HEK293 (cell line): Measurements from ENCODE around the gene EMP1.

Experiments
- CTCF ChIA-PET: fragments of 350-600 bp; formaldehyde crosslinking; extraction: SDS; loops from one replicate; lab custom pipeline; 2021; ENCODE audit warnings: antibody characterized with exemption; lab: Yijun Ruan, JAX
- POLR2A ChIA-PET: fragments of 300-600 bp; formaldehyde crosslinking; extraction: SDS; loops from one replicate; lab custom pipeline; 2020; ENCODE audit warnings: antibody characterized with exemption, inconsistent platforms; lab: Yijun Ruan, JAX
- H3K27ac ChIP-seq: fragments of 200-500 bp; sonication (Bioruptor generic); 2 replicates; pipeline ENCODE4 v1.5.1; 2014; ENCODE audit warnings: low read depth, low read length, control low read depth, inconsistent platforms; ENCODE audit errors: extremely low read depth
- H3K36me3 ChIP-seq, 2 experiments: fragments of 200-500 bp in 1 of 2; sonication (Bioruptor generic) in 1 of 2; 1 replicate in 1 of 2; 2 replicates in 1 of 2; pipeline ENCODE4 v1.5.1; 2014 to 2017; ENCODE audit warnings: inconsistent platforms in 2 of 2, low read length in 2 of 2; ENCODE audit not compliant: control insufficient read depth in 2 of 2, insufficient read depth in 1 of 2
- H3K4me1 ChIP-seq: fragments of 200-500 bp; sonication (Bioruptor generic); 2 replicates; pipeline ENCODE4 v1.5.1; 2014; ENCODE audit warnings: mild to moderate bottlenecking, low read length, inconsistent platforms; ENCODE audit not compliant: control insufficient read depth, insufficient read depth
- H3K4me3 ChIP-seq: 2 replicates; pipeline ENCODE4 v1.5.1; 2011; ENCODE audit warnings: low read depth, mild to moderate bottlenecking, control low read depth, low read length, moderate library complexity
- H3K9me3 ChIP-seq: fragments of 200-500 bp; sonication (Bioruptor generic); 2 replicates; pipeline ENCODE4 v1.5.1; 2014; ENCODE audit warnings: low read depth, low read length, inconsistent platforms; ENCODE audit not compliant: control insufficient read depth, insufficient read depth
- CTCF ChIP-seq: fragments of 450-650 bp; formaldehyde crosslinking; IDR thresholded peaks from 2 replicates; pipeline ENCODE4 v1.5.1; 2016; ENCODE audit warnings: missing biosample characterization, missing genetic modification characterization
- EGR2 ChIP-seq: fragments of 450-650 bp; formaldehyde crosslinking; IDR thresholded peaks from 2 replicates; pipeline ENCODE4 v1.5.1; 2016; ENCODE audit warnings: low read depth, missing biosample characterization, missing genetic modification characterization
- GLI2 ChIP-seq: fragments of 450-650 bp; formaldehyde crosslinking; IDR thresholded peaks from 2 replicates; pipeline ENCODE4; 2017; ENCODE audit warnings: missing biosample characterization, missing genetic modification characterization, low read depth, borderline replicate concordance
- KLF1 ChIP-seq: fragments of 450-650 bp; formaldehyde crosslinking; IDR thresholded peaks from 2 replicates; pipeline ENCODE4 v1.5.1; 2016; ENCODE audit warnings: missing biosample characterization, missing genetic modification characterization
- KLF10 ChIP-seq: fragments of 450-650 bp; IDR thresholded peaks from 2 replicates; pipeline ENCODE4 v1.5.1; 2018; ENCODE audit warnings: missing biosample characterization, mild to moderate bottlenecking, missing genetic modification characterization
- KLF17 ChIP-seq: fragments of 450-650 bp; formaldehyde crosslinking; IDR thresholded peaks from 2 replicates; pipeline ENCODE4 v1.5.1; 2016; ENCODE audit warnings: missing biosample characterization, missing genetic modification characterization
- MZF1 ChIP-seq: fragments of 450-650 bp; formaldehyde crosslinking; IDR thresholded peaks from 2 replicates; pipeline ENCODE4 v1.5.1; 2017; ENCODE audit warnings: missing biosample characterization, missing genetic modification characterization, borderline replicate concordance
- OSR2 ChIP-seq: fragments of 450-650 bp; formaldehyde crosslinking; IDR thresholded peaks from 2 replicates; pipeline ENCODE4 v1.5.1; 2016; ENCODE audit warnings: missing biosample characterization, missing genetic modification characterization
- PRDM1 ChIP-seq: fragments of 450-650 bp; formaldehyde crosslinking; IDR thresholded peaks from 2 replicates; pipeline ENCODE4; 2016; ENCODE audit warnings: missing biosample characterization, missing genetic modification characterization
- SETDB1 ChIP-seq: IDR thresholded peaks from one replicate; pipeline ENCODE4 v1.6.1; 2017; ENCODE audit warnings: mild to moderate bottlenecking, low read length, moderate library complexity, mixed read lengths; ENCODE audit not compliant: insufficient read length
- ZBTB20 ChIP-seq: fragments of 450-650 bp; formaldehyde crosslinking; IDR thresholded peaks from 2 replicates; pipeline ENCODE4 v1.5.1; 2016; ENCODE audit warnings: missing biosample characterization, missing genetic modification characterization
- ZNF10 ChIP-seq: fragments of 450-650 bp; formaldehyde crosslinking; IDR thresholded peaks from 2 replicates; pipeline ENCODE4 v1.5.1; 2017; ENCODE audit warnings: missing biosample characterization, missing genetic modification characterization
- ZNF155 ChIP-seq: fragments of 450-650 bp; formaldehyde crosslinking; IDR thresholded peaks from 2 replicates; pipeline ENCODE4 v1.5.1; 2016; ENCODE audit warnings: missing biosample characterization, missing genetic modification characterization
- ZNF239 ChIP-seq: fragments of 450-650 bp; formaldehyde crosslinking; IDR thresholded peaks from 2 replicates; pipeline ENCODE4 v1.5.1; 2016; ENCODE audit warnings: missing biosample characterization, missing genetic modification characterization
- ZNF292 ChIP-seq: fragments of 450-650 bp; formaldehyde crosslinking; IDR thresholded peaks from 2 replicates; pipeline ENCODE4 v1.5.1; 2016; ENCODE audit warnings: low read depth, missing biosample characterization, missing genetic modification characterization, borderline replicate concordance
- ZNF311 ChIP-seq: fragments of 450-650 bp; formaldehyde crosslinking; IDR thresholded peaks from 2 replicates; pipeline ENCODE4 v1.5.1; 2017; ENCODE audit warnings: missing biosample characterization, missing genetic modification characterization, borderline replicate concordance
- ZNF433 ChIP-seq: fragments of 450-650 bp; formaldehyde crosslinking; IDR thresholded peaks from 2 replicates; pipeline ENCODE4 v1.5.1; 2016; ENCODE audit warnings: missing biosample characterization, missing genetic modification characterization, low read depth
- ZNF623 ChIP-seq: fragments of 450-650 bp; formaldehyde crosslinking; IDR thresholded peaks from 2 replicates; pipeline ENCODE4 v1.5.1; 2016; ENCODE audit warnings: missing biosample characterization, missing genetic modification characterization
- ZNF645 ChIP-seq: fragments of 450-650 bp; formaldehyde crosslinking; IDR thresholded peaks from 2 replicates; pipeline ENCODE4; 2016; ENCODE audit warnings: missing biosample characterization, missing genetic modification characterization
- ZNF654 ChIP-seq: fragments of 450-650 bp; formaldehyde crosslinking; IDR thresholded peaks from 2 replicates; pipeline ENCODE4 v1.5.1; 2016; ENCODE audit warnings: low read depth, missing biosample characterization, missing genetic modification characterization
- ZNF677 ChIP-seq: fragments of 450-650 bp; IDR thresholded peaks from 2 replicates; pipeline ENCODE4 v1.5.0; 2018; ENCODE audit warnings: missing biosample characterization, mild to moderate bottlenecking, missing genetic modification characterization, moderate library complexity
- ZNF747 ChIP-seq: fragments of 450-650 bp; formaldehyde crosslinking; IDR thresholded peaks from 2 replicates; pipeline ENCODE4 v1.5.1; 2016; ENCODE audit warnings: missing biosample characterization, missing genetic modification characterization
- ZNF843 ChIP-seq: fragments of 450-650 bp; formaldehyde crosslinking; IDR thresholded peaks from 2 replicates; pipeline ENCODE4 v1.5.1; 2016; ENCODE audit warnings: missing biosample characterization, missing genetic modification characterization

Gene EMP1

GRCh38 chr12:13233830-13234641, 37.5 kb downstream of the EMP1 start:
- CTCF ChIA-PET: interaction anchor here (0.6 to 3.0 kb wide), 13 partner anchors 7 to 333 kb away, joined by 3 to 30 read pairs (median 4); no protein-coding TSS in a partner anchor
- H3K9me3 ChIP-seq: no peaks in the 10 kb centered on the region
- TF ChIP-seq CTCF (peak; percentile 14; the same call in 1 of the 2 replicates), ZNF843 (tag by site-specific recombination) (no peak), ZNF654 (tag by site-specific recombination) (peak; percentile 60)
- TF ChIP-seq, all 188 proteins: peak for 2
- no peak overlapping the region for H3K4me3 ChIP-seq
- no peaks in the 10 kb centered on the region for H3K4me1 ChIP-seq
- no peak overlapping the region for H3K27ac ChIP-seq
- POLR2A ChIA-PET: no interaction called here
- H3K36me3 ChIP-seq: no peaks in the 10 kb centered on the region

GRCh38 chr12:13238204-13238603, 41.7 kb downstream of the EMP1 start:
- Histone ChIP-seq H3K4me3 (no peak overlapping the region), H3K9me3 (no peaks in the 10 kb centered on the region)
- CTCF ChIA-PET: interaction anchor here (1.2 kb wide), 1 partner anchor 26 kb away, joined by 3 read pairs; no protein-coding TSS in a partner anchor
- TF ChIP-seq ZNF311: no peak
- no peak for TF ChIP-seq ZNF292
- TF ChIP-seq SETDB1: no peak
- TF ChIP-seq MZF1 (tag by site-specific recombination): no peak
- TF ChIP-seq KLF10 (tag by site-specific recombination): no peak
- TF ChIP-seq ZNF677 (tag by site-specific recombination): no peak
- no peak for TF ChIP-seq OSR2 (tag by site-specific recombination)
- TF ChIP-seq, all 188 proteins: peak for 0
- H3K27ac ChIP-seq: no peak overlapping the region
- POLR2A ChIA-PET: no interaction called here
- no peaks in the 10 kb centered on the region for H3K36me3 ChIP-seq
- H3K4me1 ChIP-seq: no peaks in the 10 kb centered on the region

- H3K9me3 ChIP-seq: no peaks in the 10 kb centered on the region
- no peak overlapping the region for H3K4me3 ChIP-seq
- ChIA-PET POLR2A (no interaction called here), CTCF (interaction anchor here (0.7 to 1.8 kb wide), 2 partner anchors 14 to 59 kb away, joined by 5 to 8 read pairs; no protein-coding TSS in a partner anchor)
- H3K27ac ChIP-seq: no peak overlapping the region
- TF ChIP-seq ZNF10 (tag by site-specific recombination): no peak
- TF ChIP-seq KLF17 (tag by site-specific recombination): 0 out of 2 replicates have a peak, but pooled peaks have one; percentile 27
- TF ChIP-seq PRDM1 (tag by site-specific recombination): no peak
- no peak for TF ChIP-seq ZNF239
- no peak for TF ChIP-seq ZBTB20 (tag by site-specific recombination)
- TF ChIP-seq ZNF645 (tag by site-specific recombination): no peak
- no peak for TF ChIP-seq ZNF155 (tag by site-specific recombination)
- TF ChIP-seq ZNF433 (tag by site-specific recombination): no peak
- no peak for TF ChIP-seq GLI2
- TF ChIP-seq EGR2 (tag by site-specific recombination): no peak
- TF ChIP-seq CTCF: no peak
- no peak for TF ChIP-seq ZNF623 (tag by site-specific recombination)
- no peak for TF ChIP-seq ZNF747
- TF ChIP-seq KLF1 (tag by site-specific recombination): peak; percentile 42; the same call in 1 of the 2 replicates
- no peak for TF ChIP-seq ZNF677 (tag by site-specific recombination)
- H3K4me1 ChIP-seq: no peaks in the 10 kb centered on the region
- no peaks in the 10 kb centered on the region for H3K36me3 ChIP-seq
Observed at GRCh38 chr12:13241833-13242488, 45.4 kb downstream of the EMP1 start.
